ENCODE data around the gene ERVFRD-1.
"Not testable (repeated sequence)": the region's sequence is repeated elsewhere in the genome, so short reads cannot be mapped to it uniquely, and the experiment has no call there.

ERVFRD-1 gene

DNA sequence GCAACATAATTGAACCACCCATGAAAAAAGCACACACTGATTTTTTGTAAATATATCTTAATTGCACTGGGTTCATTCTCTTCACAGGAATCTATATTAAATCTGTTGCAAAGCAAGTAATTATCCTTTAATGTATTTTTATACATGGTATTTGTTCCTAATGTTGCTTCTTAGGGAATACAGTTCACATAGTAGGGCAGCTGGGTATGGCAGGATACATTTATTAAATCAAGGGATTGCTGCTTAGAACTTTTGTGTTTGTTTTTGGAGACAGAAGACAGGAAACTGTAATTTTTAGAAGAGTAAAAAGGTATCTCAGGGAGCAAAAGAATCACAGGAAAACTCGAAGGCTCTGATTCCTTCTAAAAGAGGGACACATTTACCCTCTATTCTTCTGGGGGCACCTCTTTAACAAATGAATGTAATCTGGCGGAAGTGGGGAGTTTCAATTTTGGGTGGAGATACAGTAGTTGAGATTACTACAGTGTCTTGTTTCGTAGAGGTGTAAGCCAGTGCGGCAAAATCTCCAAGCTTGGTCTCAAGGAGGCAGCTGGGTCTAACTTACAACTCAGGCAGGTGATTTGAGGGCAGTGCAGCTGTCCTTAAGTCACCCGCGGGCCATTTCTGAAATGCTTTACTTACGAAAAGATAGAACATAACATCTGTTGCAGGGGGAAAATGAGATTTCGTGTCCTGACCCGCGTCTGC is 18.7 kb downstream of the ERVFRD-1 start:
- DNase-seq (ENCODE audit: extremely low read depth in 1 of 2, low read depth in 1 of 2) = no peak

DNA sequence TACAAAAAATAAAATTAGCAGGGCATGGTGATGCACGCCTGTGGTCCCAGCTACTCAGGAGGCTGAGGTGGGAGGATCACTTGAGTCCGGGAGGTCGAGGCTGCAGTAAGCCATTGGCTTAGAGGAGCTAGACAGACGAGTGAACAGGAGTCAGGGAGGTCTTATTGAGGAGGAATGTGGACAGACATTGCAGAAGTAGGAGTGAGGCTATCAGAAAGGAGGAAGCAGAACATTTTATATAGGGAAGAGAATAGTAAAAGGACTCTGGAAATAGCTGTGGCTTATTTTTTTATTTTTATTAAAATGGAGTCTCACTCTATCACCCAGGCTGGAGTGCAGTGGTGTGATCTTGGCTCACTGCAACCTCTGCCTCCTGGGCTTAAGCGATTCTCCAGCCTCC is 20.4 kb downstream of the ERVFRD-1 start:
- not testable (repeated sequence) for DNase-seq (ENCODE audit: extremely low read depth in 1 of 2, low read depth in 1 of 2)

- no peak for DNase-seq (ENCODE audit: extremely low read depth in 1 of 2, low read depth in 1 of 2)
These were observed 21.8 kb downstream of the ERVFRD-1 start for GRCh38 chr6:11089695-11090094.

GRCh38 chr6:11087141-11087812 is 24.2 kb downstream of the ERVFRD-1 start:
- not testable (repeated sequence) for DNase-seq (ENCODE audit: extremely low read depth in 1 of 2, low read depth in 1 of 2)

DNA sequence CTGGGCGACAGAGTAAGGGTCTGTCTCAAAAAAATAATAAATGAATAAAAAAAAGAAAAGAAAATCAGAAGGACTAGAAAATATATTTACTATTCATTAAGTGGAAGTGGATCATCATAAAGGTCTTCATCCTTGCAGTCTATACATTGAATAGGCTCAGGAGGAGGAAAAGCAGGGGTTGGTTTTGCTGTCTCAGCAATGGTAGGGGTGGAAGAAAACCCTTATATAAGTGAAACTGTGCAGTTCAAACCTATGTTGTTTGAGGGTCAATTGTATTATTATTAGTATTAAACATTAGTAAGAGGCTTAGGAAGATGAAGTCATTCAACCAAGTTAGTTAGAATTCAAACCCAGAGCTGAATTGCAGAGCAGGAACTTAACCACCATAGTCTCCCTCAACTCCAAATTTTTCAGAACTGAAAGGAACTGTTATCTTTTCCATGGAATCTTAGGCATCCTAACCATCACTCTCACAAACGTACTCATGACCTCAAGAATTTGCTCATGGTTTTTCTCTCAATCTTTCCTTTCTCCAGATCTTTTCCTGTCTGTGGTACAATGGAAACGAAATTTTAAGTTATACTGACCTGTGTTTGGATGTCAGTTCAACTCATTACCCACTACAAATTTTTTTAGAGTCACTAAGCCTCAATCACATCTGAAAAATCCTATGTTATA is 25.6 kb downstream of the ERVFRD-1 start:
- no peak for DNase-seq (ENCODE audit: extremely low read depth in 1 of 2, low read depth in 1 of 2)

GRCh38 chr6:11083956-11084355 is 27.6 kb downstream of the ERVFRD-1 start:
- DNase-seq (ENCODE audit: extremely low read depth in 1 of 2, low read depth in 1 of 2) = no peak

DNA sequence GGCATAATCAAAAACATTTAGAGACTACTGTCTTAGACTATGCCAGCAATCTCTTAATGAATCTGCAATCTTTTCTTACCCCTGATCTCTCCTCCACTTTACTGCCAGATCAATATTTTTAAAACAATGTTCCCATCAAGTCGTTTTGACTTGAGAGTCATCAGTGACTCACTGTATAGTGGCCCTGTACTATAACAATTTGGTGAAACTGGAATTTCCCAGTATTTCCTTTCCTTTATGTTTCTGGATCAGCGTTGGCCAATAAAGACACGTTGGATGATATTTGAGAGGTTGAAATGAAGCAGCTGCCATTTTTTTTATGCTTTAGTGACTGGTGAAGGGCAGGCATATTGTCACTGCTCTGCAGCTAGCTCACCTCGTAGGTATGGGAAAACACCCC is 28.0 kb downstream of the ERVFRD-1 start:
- DNase-seq (ENCODE audit: extremely low read depth in 1 of 2, low read depth in 1 of 2) = no peak

DNA sequence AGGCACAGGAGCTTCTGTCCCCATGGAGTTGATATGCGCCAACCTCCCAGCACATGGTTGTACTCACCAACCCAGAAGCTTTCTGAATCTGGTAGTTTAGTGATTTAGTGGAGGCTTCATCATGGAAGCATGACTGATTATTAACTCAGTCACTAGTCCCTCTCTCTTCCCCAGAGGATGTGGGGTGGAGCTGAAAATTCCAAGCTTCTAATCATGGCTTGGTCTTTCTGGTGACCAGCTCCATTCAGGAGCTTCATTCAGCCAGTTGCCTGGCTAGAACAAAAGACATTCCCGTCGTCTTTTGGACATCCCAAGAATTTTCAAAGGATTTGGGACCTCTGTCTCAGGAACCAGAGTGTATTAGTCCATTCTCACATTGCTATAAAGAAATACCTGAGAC is 31.2 kb downstream of the ERVFRD-1 start:
- DNase-seq (ENCODE audit: extremely low read depth in 1 of 2, low read depth in 1 of 2) = no peak

GRCh38 chr6:11078266-11078665 is 33.3 kb downstream of the ERVFRD-1 start:
- no peak for DNase-seq (ENCODE audit: extremely low read depth in 1 of 2, low read depth in 1 of 2)

DNA sequence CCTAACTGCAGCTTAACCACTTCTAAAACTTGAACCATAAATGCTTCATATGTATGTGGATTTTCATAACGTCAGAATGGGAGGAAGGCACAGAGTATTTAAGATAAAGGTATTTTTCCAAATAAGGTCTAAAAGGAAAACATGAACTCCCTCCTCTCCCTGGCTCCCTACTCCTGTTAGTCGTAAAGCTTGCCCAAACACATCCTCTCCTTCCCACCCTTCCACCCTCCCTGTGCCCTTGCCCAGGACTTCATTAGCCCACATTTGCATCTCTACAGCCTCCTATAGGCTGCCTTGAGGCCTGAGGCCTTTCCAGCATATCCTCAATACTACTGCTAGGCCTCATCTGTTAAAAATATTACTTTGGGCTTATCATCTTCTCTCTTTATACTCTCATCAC is 35.0 kb downstream of the ERVFRD-1 start:
- DNase-seq (ENCODE audit: extremely low read depth in 1 of 2, low read depth in 1 of 2) = no peak

DNA sequence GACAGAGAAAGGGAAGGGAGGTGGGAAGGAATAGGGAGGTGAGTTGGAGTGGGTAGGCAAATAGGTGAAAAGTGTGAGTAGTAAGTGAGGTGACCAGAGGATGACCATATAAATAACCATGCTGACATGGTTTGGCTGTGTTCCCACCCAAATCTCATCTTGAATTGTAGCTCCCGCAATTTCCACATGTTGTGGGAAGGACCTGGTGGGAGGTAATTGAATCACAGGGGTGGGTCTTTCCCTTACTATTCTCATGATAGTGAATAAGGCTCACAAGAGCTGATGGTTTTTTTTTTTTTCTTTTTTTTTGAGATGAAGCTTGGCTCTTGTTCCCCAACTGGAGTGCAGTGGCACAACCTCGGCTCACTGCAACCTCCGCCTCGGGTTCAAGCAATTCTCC is 39.4 kb downstream of the ERVFRD-1 start:
- no peak for DNase-seq (ENCODE audit: extremely low read depth in 1 of 2, low read depth in 1 of 2)

DNA sequence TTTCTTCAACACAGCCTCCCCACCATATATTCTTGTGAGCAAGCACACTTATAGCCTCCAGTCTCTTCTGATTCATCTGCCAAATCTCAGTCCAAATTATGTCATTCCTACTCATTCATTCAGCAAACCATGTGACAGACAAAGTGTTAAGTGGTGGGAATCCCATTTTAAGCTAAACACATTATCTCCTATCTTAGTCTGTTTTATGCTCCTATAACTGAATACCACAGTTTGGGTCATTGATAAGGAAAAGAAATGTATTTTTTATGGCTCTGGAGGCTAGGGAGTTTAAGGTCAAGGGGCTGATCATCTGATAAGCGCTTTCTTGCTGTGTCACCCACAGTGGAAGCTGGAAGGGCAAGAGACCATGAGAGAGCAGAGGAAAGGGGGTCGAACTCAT is 41.8 kb downstream of the ERVFRD-1 start:
- no peak for DNase-seq (ENCODE audit: extremely low read depth in 1 of 2, low read depth in 1 of 2)

DNA sequence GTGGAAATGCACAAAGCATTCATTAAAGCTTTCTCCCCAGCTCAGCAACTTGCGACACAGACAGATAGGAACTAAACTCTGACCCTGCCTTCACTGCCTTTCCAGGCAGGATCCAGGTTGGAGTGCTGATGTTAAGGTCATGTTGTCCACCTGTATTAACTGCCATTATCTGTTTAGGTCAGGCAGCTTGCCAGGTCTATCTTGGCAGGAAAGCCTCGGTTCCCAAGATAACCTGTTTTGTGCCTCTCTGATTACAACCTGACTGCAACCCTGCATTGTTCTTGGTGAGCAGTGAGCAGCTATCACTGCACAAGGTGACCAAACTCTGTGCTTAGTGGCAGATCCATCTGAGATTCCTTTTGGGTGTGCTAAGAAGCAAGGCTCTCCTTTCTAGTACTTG is 44.2 kb downstream of the ERVFRD-1 start:
- no peak for DNase-seq (ENCODE audit: extremely low read depth in 1 of 2, low read depth in 1 of 2)

DNA sequence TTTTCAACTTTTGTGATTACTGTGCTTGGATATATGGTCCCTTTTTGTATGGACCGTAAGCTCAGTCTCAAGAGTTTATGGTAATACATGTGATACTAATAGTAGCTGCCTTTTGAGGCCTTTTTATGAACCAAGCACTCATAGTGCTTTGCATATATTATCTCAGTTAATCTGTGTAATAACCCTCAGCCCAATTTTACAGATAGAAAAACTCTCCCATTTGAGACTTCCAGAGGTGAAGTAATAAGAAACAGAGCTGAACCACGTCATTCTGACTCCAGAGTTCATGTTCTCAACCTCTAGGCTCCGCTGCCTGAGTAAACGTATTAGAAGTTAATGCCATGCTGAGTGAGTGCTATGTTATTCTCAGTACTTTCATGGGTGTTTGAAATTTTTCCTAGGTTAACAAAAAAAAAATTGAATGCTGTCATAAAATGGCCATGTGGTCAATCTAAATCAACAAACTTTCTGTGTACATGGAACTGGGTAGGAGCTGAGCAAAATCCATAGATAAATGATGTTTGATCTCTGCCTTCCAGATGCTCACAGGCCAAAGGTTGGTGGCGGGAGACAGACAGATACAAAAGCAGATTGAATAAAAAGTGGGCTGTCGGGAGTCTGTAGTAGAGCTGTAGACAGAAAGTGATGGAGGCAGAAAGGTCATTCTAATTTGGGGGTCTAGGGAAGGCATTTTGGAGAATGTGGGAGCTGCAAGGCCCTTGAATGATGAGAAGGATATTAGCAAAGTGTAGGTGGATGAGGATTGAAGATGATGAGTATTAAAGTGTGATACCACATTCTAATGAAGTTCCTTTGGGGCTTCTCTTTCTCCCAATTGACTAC is 44.8 kb downstream of the ERVFRD-1 start:
- DNase-seq (ENCODE audit: extremely low read depth in 1 of 2, low read depth in 1 of 2) = no peak

DNA sequence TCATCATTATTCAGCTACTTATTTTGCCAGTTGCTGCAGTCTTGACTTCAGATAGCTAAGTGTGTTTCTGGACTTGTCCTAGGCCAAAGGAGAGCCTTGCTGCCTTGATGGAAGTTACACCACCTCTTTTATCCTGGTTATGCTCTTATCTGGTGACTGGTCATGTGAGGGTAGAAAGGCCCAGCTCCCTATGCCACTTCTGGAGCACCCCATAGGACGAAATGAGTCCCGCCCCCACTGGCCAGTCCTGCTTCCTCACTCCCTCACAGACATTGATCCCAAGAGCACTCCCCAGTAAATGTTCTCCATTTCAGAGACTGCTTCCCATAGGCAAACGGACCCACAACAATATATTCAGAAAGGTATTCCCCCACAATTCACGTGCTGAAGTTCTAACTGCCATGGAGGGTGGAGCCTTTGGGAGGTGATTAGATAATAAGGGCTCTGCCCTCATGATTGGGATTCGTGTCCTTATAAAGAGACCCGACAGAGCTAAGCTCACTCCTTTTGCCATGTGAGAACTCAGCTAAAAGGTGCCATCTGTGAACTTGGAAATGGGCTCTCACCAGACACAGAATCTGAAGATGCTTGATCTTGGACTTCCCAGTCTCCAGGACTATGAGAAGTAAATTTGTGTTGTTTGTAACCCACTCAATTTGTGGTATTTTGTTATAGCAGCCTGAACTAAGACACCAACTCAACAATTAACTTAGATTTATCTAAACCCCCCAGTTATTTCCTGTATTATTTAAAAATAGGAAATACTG is 45.9 kb downstream of the ERVFRD-1 start:
- DNase-seq (ENCODE audit: extremely low read depth in 1 of 2, low read depth in 1 of 2) = no peak

- no peak for DNase-seq (ENCODE audit: extremely low read depth in 1 of 2, low read depth in 1 of 2)
These were observed 46.7 kb downstream of the ERVFRD-1 start for GRCh38 chr6:11064836-11065235.

- no peak for DNase-seq (ENCODE audit: extremely low read depth in 1 of 2, low read depth in 1 of 2)
These were observed 48.8 kb downstream of the ERVFRD-1 start for GRCh38 chr6:11062715-11063114.

DNA sequence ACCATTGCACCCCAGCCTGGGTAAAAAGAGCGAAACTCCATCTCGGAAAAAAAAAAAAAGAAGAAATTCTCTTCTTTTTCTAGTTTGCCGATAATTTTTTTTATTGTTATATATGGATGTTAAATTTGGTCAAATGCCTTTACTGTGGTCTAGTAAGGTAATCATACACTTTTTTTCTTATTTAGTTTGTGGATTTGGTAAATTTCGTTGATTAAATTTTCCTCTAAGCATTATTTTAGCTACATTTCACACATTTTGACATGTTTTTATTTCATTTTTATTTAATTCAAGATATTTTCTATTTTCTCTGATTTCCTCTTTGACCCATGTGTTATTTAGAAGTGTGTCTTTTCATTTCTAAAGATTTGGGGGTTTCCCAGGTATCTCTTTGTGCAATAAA is 49.4 kb downstream of the ERVFRD-1 start:
- no peak for DNase-seq (ENCODE audit: extremely low read depth in 1 of 2, low read depth in 1 of 2)

- DNase-seq (ENCODE audit: extremely low read depth in 1 of 2, low read depth in 1 of 2) = no peak
These were observed 53.1 kb downstream of the ERVFRD-1 start for GRCh38 chr6:11058406-11058805.

- no peak for DNase-seq (ENCODE audit: extremely low read depth in 1 of 2, low read depth in 1 of 2)
These were observed 54.7 kb downstream of the ERVFRD-1 start for GRCh38 chr6:11056871-11057270.

All from stimulated activated CD8-positive, alpha-beta memory T cell treated with anti-CD3 and anti-CD28 coated beads, Interleukin-7, amount 100 ng/mL, for 48 hours (primary cell).